Nephron (organoid): Measurements from ENCODE around the gene ZYG11B.

Source experiments
- H3K27ac Mint-ChIP-seq, 3 experiments: 2 replicates each; pipeline ENCODE4 v1.8.0; 2020; ENCODE audit warnings: mixed read lengths in 3 of 3, mild to moderate bottlenecking in 2 of 3, moderate library complexity in 1 of 3
- H3K27me3 Mint-ChIP-seq: 2 replicates; pipeline ENCODE4 v1.8.0; 2021; ENCODE audit warnings: low read depth, mild to moderate bottlenecking, moderate library complexity, mixed read lengths
- H3K36me3 Mint-ChIP-seq: 2 replicates; pipeline ENCODE4 v1.8.0; 2020; ENCODE audit warnings: low read depth, mixed read lengths
- H3K4me1 Mint-ChIP-seq: 2 replicates; pipeline ENCODE4 v1.8.0; 2020; ENCODE audit warnings: mixed read lengths
- H3K4me3 Mint-ChIP-seq, 3 experiments: 2 replicates each; pipeline ENCODE4 v1.8.0; 2020; ENCODE audit warnings: mild to moderate bottlenecking in 3 of 3, mixed read lengths in 3 of 3, moderate library complexity in 2 of 3
- H3K9me3 Mint-ChIP-seq: 2 replicates; pipeline ENCODE4 v1.8.0; 2020; ENCODE audit warnings: mixed read lengths
- TF ChIP-seq, protein P1 (sequence below), 3 experiments: fragments of 200-600 bp; sonication (generic); IDR thresholded peaks; one replicate each; pipeline ENCODE4 v1.5.0; 2021; ENCODE audit warnings: antibody characterized with exemption in 3 of 3; ENCODE audit not compliant: unreplicated experiment in 3 of 3

Gene ZYG11B

DNA sequence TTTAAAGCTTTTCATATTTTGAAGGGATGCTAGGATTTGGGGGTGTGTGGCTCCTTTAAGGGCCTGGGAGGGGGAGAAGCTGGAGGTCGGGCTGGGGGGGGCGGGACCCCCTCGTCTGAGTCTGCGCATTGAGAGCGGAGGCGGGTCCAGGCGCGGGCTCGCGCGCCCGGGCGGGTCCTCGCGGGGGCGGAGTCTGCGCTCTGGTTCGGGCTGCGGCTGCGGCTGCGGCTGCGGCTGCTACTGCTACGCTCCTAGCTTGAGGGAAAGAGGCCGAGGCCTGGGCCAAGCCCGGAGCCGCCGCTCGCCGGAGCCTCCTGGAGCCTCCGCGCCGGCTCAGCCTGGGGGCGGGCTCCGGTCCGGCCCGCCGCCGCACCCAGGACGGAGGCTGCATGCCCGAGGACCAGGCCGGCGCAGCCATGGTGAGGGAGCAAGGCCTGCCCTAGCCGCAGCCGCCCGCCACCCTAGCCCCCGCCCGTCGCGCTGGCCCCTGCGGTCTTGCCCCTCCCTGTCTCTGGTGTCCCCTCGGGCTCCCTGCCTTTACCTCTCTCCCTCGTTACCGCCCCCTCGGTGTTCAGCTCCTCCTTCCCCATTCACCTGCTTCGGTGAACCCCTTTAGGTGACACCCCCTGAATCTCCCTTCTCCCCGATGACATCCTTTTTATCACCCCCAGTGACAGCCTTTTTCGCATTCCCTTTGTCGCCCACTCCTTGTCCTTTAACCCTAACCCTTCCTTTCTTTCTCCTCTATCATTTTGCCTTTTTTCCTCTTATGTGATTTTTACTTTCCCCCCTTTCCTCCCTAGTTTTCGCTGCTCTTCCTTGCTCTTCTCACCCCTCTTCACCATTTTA, at the start of gene ZYG11B:
TSS of gene ZYG11B (plus strand) at position 189 of the 849 bp plus-strand sequence. CDS start at position 390, 201 bp downstream.
- TF ChIP-seq, protein P1, sequence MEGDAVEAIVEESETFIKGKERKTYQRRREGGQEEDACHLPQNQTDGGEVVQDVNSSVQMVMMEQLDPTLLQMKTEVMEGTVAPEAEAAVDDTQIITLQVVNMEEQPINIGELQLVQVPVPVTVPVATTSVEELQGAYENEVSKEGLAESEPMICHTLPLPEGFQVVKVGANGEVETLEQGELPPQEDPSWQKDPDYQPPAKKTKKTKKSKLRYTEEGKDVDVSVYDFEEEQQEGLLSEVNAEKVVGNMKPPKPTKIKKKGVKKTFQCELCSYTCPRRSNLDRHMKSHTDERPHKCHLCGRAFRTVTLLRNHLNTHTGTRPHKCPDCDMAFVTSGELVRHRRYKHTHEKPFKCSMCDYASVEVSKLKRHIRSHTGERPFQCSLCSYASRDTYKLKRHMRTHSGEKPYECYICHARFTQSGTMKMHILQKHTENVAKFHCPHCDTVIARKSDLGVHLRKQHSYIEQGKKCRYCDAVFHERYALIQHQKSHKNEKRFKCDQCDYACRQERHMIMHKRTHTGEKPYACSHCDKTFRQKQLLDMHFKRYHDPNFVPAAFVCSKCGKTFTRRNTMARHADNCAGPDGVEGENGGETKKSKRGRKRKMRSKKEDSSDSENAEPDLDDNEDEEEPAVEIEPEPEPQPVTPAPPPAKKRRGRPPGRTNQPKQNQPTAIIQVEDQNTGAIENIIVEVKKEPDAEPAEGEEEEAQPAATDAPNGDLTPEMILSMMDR (IDR thresholded peaks at IDR 0.05; ENCODE audit: unreplicated experiment in 3 of 3), result no peak
- Mint-ChIP-seq H3K4me1 (peaks cover 31% of the 10 kb centered on the region), H3K36me3 (peaks cover 10% of the 10 kb centered on the region), H3K9me3 (no peaks in the 10 kb centered on the region), H3K4me3 (peak within 1 kb of the TSS; percentile 92 to 95 (median 93)), H3K27ac (peak within 1 kb of the TSS; percentile 66 to 95 (median 85)), H3K27me3 (no peaks in the 10 kb centered on the region)

DNA sequence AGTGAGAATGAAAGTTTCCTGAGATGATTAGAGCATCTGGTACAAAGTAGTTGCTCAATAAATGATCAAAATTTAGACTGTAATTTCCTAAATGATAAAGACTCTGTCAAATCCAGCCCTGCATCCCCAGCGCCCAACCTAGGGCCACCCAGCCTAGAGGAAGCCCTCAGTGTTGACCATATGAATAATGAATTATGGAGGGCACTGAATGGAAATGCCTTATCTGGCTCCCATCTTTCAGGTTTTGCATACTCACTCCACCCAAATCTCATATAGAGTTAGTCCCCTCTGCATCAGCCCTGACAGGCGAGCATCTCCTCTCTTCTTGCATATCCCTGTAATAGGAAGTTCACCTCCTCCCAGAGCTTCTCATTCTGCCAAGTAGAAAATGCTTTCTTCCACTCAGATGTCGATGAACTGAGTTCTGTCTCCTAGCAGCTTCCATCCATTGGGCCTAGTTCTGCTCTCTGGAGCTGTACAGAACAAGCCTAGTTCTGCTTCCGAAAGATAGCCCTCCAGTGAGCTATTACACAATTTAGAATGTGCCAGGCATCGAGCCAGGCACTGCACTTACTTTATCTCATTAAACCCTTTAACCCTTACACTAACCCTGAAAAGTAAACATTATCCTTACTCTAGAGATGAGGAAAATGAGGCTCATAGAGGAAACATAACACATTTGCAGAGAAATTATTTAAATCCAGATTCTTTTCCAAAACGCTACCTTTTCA, 49.0 kb upstream of the ZYG11B start:
- H3K27me3 Mint-ChIP-seq, result peaks cover 4% of the 10 kb centered on the region
- H3K27ac Mint-ChIP-seq, result peak overlapping the region; percentile 24 to 43 (median 27)

GRCh38 chr1:52679048-52679447, 47.2 kb upstream of the ZYG11B start:
- Mint-ChIP-seq H3K4me3 (no peak overlapping the region), H3K27ac (peak overlapping the region; percentile 29 to 69 (median 40)), H3K4me1 (peaks cover 35% of the 10 kb centered on the region), H3K9me3 (no peaks in the 10 kb centered on the region), H3K27me3 (peaks cover 4% of the 10 kb centered on the region), H3K36me3 (no peaks in the 10 kb centered on the region)
- TF ChIP-seq, protein P1 (IDR thresholded peaks at IDR 0.05; ENCODE audit: unreplicated experiment in 3 of 3), result no peak

More for the DNA sequence above, 49.0 kb upstream of the ZYG11B start:
- TF ChIP-seq, protein P1 (IDR thresholded peaks at IDR 0.05; ENCODE audit: unreplicated experiment in 3 of 3), result no peak
- peaks cover 35% of the 10 kb centered on the region for H3K4me1 Mint-ChIP-seq
- no peak overlapping the region for H3K4me3 Mint-ChIP-seq
- no peaks in the 10 kb centered on the region for H3K9me3 Mint-ChIP-seq
- H3K36me3 Mint-ChIP-seq, result no peaks in the 10 kb centered on the region

GRCh38 chr1:52679498-52679897, 46.8 kb upstream of the ZYG11B start:
- Mint-ChIP-seq H3K36me3 (no peaks in the 10 kb centered on the region), H3K4me3 (no peak overlapping the region), H3K27ac (peak overlapping the region; percentile 29 to 69 (median 40)), H3K9me3 (no peaks in the 10 kb centered on the region), H3K27me3 (peaks cover 4% of the 10 kb centered on the region), H3K4me1 (peaks cover 35% of the 10 kb centered on the region)
- TF ChIP-seq, protein P1 (IDR thresholded peaks at IDR 0.05; ENCODE audit: unreplicated experiment in 3 of 3), result no peak

DNA sequence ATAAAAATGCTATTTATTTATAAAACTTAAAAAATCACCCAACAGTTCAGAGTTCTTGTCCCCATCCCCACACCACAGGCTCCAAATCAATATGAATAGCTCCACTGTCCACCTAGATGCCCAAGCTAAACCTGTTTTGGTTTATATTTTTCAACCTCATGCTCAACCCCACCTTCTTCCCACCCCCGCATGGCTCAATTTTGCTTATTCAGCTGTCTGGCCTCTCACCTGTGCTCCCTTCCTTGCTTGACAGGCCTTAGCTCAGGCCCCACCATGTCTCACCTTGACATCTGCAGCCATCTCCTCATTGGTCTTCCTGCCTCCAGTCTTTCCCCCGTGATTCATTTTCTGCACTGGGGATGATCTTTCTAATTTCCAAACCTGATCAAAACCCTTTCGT, 45.9 kb upstream of the ZYG11B start:
- Mint-ChIP-seq H3K27ac (no peak overlapping the region), H3K4me3 (no peak overlapping the region), H3K27me3 (peaks cover 4% of the 10 kb centered on the region), H3K36me3 (peaks cover 2% of the 10 kb centered on the region), H3K4me1 (peaks cover 28% of the 10 kb centered on the region), H3K9me3 (no peaks in the 10 kb centered on the region)
- TF ChIP-seq, protein P1 (IDR thresholded peaks at IDR 0.05; ENCODE audit: unreplicated experiment in 3 of 3), result no peak
